ENCODE data around the gene PRG2.

DNA sequence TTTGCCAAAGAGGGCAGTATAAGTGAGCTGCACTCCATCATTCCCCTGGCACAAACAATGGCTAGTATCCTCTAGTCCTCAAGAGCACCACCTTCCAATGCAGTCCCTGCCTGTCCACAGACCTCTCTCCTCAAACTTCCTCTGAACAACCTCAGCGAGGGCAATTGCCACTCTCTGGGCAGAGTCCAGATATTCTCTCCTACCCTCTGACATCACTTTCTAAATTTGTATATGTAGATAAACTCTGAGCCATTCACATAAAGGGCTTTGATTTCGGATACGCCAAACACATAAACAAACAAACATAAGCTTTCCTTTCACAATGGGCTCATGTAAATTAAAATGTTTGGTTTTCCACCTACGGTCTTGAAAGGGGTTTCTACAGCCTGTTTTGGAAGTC, 39.5 kb upstream of the PRG2 start:
- TF ChIP-seq, protein P1, sequence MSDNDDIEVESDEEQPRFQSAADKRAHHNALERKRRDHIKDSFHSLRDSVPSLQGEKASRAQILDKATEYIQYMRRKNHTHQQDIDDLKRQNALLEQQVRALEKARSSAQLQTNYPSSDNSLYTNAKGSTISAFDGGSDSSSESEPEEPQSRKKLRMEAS (CRISPR knock-in tag; IDR thresholded peaks at IDR 0.05), result no peak
- TF ChIP-seq, protein P2, sequence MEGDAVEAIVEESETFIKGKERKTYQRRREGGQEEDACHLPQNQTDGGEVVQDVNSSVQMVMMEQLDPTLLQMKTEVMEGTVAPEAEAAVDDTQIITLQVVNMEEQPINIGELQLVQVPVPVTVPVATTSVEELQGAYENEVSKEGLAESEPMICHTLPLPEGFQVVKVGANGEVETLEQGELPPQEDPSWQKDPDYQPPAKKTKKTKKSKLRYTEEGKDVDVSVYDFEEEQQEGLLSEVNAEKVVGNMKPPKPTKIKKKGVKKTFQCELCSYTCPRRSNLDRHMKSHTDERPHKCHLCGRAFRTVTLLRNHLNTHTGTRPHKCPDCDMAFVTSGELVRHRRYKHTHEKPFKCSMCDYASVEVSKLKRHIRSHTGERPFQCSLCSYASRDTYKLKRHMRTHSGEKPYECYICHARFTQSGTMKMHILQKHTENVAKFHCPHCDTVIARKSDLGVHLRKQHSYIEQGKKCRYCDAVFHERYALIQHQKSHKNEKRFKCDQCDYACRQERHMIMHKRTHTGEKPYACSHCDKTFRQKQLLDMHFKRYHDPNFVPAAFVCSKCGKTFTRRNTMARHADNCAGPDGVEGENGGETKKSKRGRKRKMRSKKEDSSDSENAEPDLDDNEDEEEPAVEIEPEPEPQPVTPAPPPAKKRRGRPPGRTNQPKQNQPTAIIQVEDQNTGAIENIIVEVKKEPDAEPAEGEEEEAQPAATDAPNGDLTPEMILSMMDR (IDR thresholded peaks at IDR 0.05), result no peak
- TF ChIP-seq, protein P3, sequence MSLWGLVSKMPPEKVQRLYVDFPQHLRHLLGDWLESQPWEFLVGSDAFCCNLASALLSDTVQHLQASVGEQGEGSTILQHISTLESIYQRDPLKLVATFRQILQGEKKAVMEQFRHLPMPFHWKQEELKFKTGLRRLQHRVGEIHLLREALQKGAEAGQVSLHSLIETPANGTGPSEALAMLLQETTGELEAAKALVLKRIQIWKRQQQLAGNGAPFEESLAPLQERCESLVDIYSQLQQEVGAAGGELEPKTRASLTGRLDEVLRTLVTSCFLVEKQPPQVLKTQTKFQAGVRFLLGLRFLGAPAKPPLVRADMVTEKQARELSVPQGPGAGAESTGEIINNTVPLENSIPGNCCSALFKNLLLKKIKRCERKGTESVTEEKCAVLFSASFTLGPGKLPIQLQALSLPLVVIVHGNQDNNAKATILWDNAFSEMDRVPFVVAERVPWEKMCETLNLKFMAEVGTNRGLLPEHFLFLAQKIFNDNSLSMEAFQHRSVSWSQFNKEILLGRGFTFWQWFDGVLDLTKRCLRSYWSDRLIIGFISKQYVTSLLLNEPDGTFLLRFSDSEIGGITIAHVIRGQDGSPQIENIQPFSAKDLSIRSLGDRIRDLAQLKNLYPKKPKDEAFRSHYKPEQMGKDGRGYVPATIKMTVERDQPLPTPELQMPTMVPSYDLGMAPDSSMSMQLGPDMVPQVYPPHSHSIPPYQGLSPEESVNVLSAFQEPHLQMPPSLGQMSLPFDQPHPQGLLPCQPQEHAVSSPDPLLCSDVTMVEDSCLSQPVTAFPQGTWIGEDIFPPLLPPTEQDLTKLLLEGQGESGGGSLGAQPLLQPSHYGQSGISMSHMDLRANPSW (CRISPR knock-in tag; conservative IDR thresholded peaks at IDR 0.05; ENCODE audit: low read depth), result no peak
- TF ChIP-seq, protein P4, sequence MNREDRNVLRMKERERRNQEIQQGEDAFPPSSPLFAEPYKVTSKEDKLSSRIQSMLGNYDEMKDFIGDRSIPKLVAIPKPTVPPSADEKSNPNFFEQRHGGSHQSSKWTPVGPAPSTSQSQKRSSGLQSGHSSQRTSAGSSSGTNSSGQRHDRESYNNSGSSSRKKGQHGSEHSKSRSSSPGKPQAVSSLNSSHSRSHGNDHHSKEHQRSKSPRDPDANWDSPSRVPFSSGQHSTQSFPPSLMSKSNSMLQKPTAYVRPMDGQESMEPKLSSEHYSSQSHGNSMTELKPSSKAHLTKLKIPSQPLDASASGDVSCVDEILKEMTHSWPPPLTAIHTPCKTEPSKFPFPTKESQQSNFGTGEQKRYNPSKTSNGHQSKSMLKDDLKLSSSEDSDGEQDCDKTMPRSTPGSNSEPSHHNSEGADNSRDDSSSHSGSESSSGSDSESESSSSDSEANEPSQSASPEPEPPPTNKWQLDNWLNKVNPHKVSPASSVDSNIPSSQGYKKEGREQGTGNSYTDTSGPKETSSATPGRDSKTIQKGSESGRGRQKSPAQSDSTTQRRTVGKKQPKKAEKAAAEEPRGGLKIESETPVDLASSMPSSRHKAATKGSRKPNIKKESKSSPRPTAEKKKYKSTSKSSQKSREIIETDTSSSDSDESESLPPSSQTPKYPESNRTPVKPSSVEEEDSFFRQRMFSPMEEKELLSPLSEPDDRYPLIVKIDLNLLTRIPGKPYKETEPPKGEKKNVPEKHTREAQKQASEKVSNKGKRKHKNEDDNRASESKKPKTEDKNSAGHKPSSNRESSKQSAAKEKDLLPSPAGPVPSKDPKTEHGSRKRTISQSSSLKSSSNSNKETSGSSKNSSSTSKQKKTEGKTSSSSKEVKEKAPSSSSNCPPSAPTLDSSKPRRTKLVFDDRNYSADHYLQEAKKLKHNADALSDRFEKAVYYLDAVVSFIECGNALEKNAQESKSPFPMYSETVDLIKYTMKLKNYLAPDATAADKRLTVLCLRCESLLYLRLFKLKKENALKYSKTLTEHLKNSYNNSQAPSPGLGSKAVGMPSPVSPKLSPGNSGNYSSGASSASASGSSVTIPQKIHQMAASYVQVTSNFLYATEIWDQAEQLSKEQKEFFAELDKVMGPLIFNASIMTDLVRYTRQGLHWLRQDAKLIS (CRISPR knock-in tag; IDR thresholded peaks at IDR 0.05; ENCODE audit: borderline replicate concordance), result no peak
- TF ChIP-seq TP53 (CRISPR knock-in tag; IDR thresholded peaks at IDR 0.05) (no peak), CREB1 (CRISPR knock-in tag; IDR thresholded peaks at IDR 0.05) (no peak), NR1H2 (CRISPR knock-in tag; IDR thresholded peaks at IDR 0.05) (no peak), NR2C2 (CRISPR knock-in tag; IDR thresholded peaks at IDR 0.05) (no peak), ESRRA (CRISPR knock-in tag; IDR thresholded peaks at IDR 0.05; ENCODE audit: borderline replicate concordance) (no peak), JUN (CRISPR knock-in tag; IDR thresholded peaks at IDR 0.05) (no peak)
- TF ChIP-seq, protein P5, sequence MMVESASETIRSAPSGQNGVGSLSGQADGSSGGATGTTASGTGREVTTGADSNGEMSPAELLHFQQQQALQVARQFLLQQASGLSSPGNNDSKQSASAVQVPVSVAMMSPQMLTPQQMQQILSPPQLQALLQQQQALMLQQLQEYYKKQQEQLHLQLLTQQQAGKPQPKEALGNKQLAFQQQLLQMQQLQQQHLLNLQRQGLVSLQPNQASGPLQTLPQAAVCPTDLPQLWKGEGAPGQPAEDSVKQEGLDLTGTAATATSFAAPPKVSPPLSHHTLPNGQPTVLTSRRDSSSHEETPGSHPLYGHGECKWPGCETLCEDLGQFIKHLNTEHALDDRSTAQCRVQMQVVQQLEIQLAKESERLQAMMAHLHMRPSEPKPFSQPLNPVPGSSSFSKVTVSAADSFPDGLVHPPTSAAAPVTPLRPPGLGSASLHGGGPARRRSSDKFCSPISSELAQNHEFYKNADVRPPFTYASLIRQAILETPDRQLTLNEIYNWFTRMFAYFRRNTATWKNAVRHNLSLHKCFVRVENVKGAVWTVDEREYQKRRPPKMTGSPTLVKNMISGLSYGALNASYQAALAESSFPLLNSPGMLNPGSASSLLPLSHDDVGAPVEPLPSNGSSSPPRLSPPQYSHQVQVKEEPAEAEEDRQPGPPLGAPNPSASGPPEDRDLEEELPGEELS (CRISPR knock-in tag; IDR thresholded peaks at IDR 0.05), result no peak
- TF ChIP-seq, protein P6, sequence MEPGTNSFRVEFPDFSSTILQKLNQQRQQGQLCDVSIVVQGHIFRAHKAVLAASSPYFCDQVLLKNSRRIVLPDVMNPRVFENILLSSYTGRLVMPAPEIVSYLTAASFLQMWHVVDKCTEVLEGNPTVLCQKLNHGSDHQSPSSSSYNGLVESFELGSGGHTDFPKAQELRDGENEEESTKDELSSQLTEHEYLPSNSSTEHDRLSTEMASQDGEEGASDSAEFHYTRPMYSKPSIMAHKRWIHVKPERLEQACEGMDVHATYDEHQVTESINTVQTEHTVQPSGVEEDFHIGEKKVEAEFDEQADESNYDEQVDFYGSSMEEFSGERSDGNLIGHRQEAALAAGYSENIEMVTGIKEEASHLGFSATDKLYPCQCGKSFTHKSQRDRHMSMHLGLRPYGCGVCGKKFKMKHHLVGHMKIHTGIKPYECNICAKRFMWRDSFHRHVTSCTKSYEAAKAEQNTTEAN (CRISPR knock-in tag; IDR thresholded peaks at IDR 0.05), result no peak
- TF ChIP-seq, protein P7, sequence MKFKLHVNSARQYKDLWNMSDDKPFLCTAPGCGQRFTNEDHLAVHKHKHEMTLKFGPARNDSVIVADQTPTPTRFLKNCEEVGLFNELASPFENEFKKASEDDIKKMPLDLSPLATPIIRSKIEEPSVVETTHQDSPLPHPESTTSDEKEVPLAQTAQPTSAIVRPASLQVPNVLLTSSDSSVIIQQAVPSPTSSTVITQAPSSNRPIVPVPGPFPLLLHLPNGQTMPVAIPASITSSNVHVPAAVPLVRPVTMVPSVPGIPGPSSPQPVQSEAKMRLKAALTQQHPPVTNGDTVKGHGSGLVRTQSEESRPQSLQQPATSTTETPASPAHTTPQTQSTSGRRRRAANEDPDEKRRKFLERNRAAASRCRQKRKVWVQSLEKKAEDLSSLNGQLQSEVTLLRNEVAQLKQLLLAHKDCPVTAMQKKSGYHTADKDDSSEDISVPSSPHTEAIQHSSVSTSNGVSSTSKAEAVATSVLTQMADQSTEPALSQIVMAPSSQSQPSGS (CRISPR knock-in tag; IDR thresholded peaks at IDR 0.05; ENCODE audit: borderline replicate concordance, low read depth), result no peak
- TF ChIP-seq, protein P8, sequence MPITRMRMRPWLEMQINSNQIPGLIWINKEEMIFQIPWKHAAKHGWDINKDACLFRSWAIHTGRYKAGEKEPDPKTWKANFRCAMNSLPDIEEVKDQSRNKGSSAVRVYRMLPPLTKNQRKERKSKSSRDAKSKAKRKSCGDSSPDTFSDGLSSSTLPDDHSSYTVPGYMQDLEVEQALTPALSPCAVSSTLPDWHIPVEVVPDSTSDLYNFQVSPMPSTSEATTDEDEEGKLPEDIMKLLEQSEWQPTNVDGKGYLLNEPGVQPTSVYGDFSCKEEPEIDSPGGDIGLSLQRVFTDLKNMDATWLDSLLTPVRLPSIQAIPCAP (CRISPR knock-in tag; IDR thresholded peaks at IDR 0.05), result no peak

Data from WTC11 (cell line).